GM12873 (cell line): ENCODE measurements around the gene TMTC2.

Experiments
- CTCF ChIP-seq: IDR thresholded peaks from 2 replicates; pipeline ENCODE4 v1.5.1; 2012; ENCODE audit warnings: low read depth, mild to moderate bottlenecking, moderate library complexity, low read length, control low read depth; ENCODE audit not compliant: insufficient read depth; ENCODE audit errors: missing control alignments

Gene TMTC2

DNA sequence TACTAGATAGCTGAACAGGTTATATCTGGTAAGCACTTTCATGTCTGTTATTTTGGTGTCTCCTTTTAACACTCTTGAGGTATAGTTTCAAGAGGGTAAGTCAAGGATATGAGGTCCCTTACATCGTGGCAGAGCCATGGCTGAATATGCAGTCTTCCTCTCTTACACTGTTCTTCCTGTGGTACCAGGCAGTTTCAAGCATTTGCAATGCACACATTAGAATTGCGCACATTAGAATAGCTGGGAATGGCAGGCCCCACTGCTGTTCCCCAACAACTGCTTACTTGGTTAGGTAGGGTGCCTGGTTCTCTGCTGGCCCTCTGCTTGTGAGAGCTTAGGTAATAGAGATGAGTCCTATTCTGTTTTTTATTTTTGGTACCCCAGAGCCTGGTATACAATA is 41.2 kb downstream of the TMTC2 start:
- TF ChIP-seq CTCF, result no peak

DNA sequence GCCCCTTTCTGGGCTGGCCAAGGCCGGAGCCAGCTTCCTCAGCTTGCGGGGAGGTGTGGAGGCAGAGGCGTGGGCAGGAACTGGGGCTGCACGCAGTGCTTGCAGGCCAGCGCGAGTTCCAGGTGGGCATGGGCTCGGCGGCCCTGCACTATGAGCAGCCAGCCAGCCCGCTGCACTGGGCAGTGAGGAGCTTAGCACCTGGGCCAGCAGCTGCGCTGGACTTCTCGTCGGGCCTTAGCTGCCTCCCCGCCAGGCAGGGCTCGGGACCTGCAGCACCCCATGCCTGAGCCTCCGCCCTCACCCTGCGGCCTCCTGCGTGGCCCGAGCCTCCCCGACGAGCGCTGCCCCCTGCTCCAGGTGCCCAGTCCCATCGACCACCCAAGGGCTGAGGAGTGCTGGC is 42.0 kb downstream of the TMTC2 start:
- TF ChIP-seq CTCF, result no peak

GRCh38 chr12:82730953-82731459 is 44.3 kb downstream of the TMTC2 start:
- TF ChIP-seq CTCF, result no peak

DNA sequence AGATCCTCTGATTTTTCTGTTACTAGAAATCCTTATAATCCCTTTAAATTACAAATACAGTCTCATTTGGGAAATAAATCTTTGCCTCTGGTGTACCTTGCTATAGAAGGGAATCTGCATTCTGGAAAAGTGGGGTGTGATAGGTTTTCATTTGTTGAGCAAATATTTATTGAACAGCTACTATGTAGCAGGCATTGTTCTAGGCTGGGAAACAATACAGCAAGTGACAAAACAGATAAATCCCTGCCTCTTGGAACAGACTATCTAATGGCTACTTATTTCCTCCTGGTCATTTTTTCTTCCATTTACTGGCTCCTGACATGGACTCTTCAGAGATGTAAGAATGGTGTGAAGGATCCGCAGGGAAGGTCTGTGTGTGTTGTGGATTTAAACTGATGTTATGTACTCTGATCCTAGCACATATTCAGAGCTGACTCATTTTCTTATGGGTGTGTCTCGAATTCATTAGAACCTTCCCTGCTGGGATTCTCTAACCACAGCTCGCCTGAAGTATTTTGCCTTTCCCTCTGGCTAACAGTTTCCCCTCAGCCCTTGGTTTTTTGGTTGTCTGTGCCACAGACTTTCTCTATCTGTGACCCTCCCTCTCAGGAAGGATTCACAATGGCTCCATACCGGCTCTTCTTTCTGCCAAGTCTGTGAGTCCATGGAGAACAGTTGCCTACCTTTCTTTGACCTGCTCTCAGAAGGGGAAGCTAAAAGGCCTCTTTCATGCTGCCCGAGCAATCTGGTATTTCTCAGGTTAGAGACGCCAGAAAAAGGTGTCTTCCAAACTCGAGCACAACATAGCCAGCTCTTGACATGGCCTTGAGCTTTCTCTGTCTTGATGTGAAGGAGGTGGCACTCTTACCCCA is 53.7 kb downstream of the TMTC2 start:
- TF ChIP-seq CTCF, result no peak

DNA sequence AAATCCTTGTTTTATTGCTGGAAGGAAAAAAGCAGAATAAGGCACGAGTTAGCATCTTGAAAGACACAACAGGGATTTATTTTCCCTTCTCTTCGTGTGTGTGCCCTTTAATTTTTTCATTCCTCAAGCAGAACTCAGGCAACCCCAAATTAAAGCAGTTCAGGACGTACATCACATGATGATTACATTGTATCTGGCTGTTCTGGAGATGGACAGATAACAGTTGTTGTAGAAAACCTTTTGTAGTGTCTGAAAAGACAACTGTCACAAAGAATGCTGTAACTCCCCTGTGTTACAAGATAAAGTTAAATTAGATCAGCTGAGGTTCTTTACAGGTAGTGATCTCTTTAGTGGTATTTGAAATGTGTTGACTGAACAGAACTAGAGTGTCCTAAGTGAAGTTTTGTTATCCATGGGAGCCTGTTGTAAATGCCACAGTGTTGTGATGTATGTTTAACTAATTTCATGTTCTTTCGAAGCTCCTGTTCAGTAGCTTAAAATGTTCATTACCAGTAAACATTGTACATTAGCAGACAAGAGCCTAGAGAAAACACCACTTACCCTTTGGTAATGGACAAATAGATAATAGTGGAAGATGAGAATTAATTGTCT is 58.5 kb downstream of the TMTC2 start:
- TF ChIP-seq CTCF, result no peak

DNA sequence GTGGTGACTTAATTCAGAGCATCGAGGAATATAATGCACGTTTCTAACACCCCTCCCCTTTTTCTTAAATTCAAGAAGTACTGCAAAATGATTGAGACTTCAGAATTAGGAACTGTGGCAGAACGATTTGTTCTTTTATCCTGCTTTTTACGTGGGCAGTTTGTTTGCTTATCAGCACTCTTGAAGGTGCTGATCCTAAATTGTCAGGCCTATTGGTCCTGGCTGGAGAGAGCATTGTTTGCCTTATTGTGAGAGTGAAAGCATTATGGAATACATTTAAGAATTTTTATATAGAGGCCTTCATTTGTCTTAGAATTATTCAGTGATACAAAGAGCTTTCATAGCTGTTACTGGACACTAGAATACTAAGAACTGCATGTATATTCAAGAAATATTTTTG is 59.1 kb downstream of the TMTC2 start:
- TF ChIP-seq CTCF, result no peak

GRCh38 chr12:82746668-82747067 is 60.0 kb downstream of the TMTC2 start:
- TF ChIP-seq CTCF, result no peak
